ENCODE results near the gene CELA3B.
"Not testable (repeated sequence)": the region's sequence is repeated elsewhere in the genome, so short reads cannot be mapped to it uniquely, and the experiment has no call there.

The CELA3B gene

DNA sequence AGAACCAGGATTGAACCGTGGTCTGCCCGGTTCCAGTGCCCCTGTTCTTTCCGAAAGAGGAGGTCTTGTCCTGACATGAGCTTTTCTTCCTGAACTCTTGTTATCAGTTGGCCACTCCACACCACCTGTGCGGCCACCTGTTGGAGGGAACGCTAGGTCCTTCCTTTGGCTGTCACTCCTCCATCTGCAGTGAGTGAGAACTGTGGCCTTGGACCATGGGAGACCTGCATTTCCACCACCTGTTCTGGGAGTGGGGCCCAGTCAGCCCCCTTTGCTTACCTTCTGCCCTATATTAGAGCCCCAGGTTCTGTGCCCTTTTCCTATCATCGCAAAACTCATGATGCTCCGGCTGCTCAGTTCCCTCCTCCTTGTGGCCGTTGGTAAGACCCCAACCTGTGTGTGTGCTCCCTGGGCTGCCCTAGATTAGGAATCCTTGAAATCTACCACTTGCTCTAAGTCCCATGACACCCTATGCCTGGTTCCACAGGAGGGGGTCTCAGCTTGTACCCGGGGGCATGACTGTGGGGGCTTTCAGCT lies at the start of gene CELA3B:
Gene CELA3B, plus strand, starts transcription at position 320 of the 537 bp plus-strand sequence. Its CDS starts 18 bp downstream, at position 338.
- DNase-seq (ENCODE audit: low read depth), result not testable (repeated sequence)

GRCh38 chr1:21927533-21928237 lies 49.1 kb upstream of the CELA3B start:
- DNase-seq (ENCODE audit: low read depth), result no peak

- no peak for DNase-seq (ENCODE audit: low read depth)
Observed at GRCh38 chr1:21930080-21930571, 46.7 kb upstream of the CELA3B start.

GRCh38 chr1:21930629-21931170 lies 46.1 kb upstream of the CELA3B start:
- DNase-seq (ENCODE audit: low read depth), result no peak

- no peak for DNase-seq (ENCODE audit: low read depth)
Observed at GRCh38 chr1:21931171-21932093, 45.4 kb upstream of the CELA3B start.

DNA sequence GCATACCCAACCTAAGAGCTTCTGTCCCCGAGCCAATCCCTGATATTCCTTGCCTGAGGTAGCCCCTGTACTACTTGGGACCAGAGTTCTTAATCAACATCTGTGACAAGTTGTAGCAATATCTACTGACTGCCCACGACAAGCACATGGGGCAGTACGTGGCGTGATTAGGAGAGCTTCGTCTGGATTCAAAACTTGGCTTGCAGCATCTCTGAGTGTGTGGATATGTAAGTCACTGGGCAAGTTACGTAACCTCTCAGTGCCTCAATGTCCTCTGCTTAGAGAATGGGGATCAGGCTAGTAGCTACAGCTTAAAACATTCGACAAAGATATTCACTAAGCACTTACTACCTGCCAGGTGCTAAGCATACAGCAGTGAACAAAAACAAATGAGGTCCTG lies 44.7 kb upstream of the CELA3B start:
- no peak for DNase-seq (ENCODE audit: low read depth)

- DNase-seq (ENCODE audit: low read depth), result no peak
Observed at GRCh38 chr1:21933397-21934248, 43.2 kb upstream of the CELA3B start.

DNA sequence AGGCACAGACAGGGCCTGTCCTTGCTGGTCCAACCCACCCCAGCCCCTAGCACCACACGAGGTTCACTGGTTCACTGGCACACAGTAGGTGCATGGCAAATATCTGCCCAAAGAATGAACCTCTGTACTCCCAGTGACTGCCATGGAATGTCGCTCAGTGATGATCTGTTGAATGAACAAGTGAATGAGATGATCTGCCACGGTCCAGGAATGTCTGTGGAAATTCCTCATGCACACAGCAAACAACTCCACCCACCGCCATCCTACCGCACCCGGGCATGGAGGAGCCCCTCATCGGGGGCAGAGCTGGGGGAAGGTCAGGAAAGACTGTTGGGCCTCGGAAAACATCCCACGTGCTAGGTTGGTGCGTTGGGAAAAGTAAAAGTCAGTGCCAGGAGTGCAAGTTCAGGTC lies 41.4 kb upstream of the CELA3B start:
- DNase-seq (ENCODE audit: low read depth), result no peak

DNA sequence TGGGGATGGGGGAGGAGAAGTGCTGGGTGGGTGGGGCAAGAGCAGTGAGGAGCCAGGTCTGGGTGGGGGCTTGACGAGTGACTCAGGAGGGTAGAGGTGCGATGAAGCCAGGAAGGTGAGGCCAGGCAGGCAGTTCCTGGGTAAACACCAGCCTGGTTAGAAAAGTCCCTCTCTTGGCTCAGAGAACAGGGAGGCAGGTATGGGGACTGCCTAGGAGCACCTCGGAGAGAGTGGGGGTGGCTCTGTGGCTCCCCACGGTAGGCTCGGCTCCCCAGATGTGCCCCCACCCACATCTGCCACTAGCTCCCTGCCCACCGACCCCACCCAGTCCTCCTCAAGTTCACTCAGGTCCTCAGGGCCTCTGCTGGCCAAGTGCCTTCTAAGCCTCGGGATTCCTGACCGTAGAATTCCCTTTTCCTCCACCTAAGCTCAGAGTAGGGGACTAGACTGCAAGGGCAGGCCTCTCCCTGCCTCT lies 40.9 kb upstream of the CELA3B start:
- DNase-seq (ENCODE audit: low read depth), result no peak

GRCh38 chr1:21936366-21937031 lies 40.3 kb upstream of the CELA3B start:
- no peak for DNase-seq (ENCODE audit: low read depth)

- no peak for DNase-seq (ENCODE audit: low read depth)
Observed at GRCh38 chr1:21937034-21937371, 39.8 kb upstream of the CELA3B start, which contains the start of gene HSPG2. Gene HSPG2 (minus strand): TSS chr1:21937310. CDS start chr1:21937217, 93 bp downstream.

DNA sequence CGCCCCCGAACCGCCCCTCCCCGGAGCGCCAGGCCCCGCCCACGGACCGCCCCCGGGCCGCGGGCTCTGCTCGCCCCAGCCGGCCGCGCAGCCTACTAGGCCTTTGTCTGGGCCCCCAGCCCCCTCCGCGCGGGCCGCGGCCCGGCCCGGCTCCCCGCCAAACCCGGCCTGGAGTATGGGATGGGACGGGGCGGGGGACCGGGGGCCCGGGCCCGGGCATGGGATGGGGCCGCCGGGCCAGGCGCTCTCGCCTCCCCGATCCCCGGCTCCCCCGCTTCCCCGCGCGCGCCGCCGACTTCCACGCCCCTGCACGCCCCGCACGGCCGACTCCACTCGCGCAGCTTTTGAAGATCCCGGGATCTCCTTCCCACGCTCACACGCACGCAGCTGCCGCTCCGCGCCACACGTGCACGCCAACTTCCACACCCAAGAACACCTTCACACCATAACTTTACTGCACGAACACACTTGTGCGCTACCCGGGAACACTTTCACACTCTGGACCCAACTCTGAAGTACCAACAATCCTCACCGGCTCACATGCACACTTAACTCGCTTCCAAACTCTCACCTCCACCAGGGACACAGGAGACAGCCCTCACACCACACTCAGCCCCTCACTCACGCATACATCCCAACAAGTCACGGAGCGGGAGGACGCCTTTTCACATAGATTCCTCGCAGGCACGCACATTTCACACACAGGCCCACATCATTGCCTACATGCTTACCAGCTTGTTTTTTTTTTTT lies 39.3 kb upstream of the CELA3B start:
- DNase-seq (ENCODE audit: low read depth), result peak; percentile 60

GRCh38 chr1:21938732-21939538 lies 37.9 kb upstream of the CELA3B start:
- no peak for DNase-seq (ENCODE audit: low read depth)

GRCh38 chr1:21939650-21940374 lies 37.0 kb upstream of the CELA3B start:
- no peak for DNase-seq (ENCODE audit: low read depth)

GRCh38 chr1:21940492-21940891 lies 36.3 kb upstream of the CELA3B start:
- no peak for DNase-seq (ENCODE audit: low read depth)

DNA sequence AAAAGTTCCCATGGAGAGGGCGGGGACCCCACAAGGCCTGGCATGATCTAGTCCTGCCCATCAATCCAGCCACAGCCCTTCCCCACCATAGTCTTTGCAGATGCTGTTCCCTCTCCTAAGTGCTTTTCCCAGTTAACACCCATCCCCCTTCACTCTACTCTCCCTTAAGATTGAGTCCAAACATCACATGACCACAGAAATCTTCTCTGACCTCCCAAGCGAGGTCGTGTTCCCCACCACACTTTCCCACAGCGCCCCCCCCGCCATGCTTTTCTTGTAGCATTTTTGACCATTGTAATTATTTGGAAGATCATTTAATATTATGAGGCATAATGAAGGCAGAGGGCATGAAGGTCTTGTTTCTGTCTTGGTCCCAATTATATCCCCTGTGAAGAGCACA lies 35.5 kb upstream of the CELA3B start:
- DNase-seq (ENCODE audit: low read depth), result no peak

DNA sequence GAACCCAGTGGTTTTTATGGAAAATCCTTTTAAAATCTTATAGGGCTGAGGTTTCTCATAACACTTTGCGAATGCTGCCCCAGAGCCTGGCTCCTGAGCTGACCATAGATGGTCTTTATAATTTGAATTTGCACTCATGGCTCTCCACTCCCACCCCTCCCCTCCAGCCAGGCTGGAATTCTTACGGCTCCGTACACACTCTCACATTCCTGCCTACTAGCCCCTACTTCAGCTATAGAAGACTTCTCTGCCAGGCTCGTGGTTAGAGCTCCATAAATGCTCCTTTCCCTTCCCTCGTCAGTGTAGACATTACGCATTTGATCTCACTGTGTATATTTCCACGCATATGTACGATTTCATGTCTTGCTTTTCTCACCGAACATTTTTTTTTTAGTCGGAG lies 34.4 kb upstream of the CELA3B start:
- no peak for DNase-seq (ENCODE audit: low read depth)

GRCh38 chr1:21942959-21943640 lies 33.7 kb upstream of the CELA3B start:
- not testable (repeated sequence) for DNase-seq (ENCODE audit: low read depth)

Data from activated T-cell treated with anti-CD3 and anti-CD28 coated beads for 48 hours (primary cell).